ENCODE results near the gene LYPD6B.

DNA sequence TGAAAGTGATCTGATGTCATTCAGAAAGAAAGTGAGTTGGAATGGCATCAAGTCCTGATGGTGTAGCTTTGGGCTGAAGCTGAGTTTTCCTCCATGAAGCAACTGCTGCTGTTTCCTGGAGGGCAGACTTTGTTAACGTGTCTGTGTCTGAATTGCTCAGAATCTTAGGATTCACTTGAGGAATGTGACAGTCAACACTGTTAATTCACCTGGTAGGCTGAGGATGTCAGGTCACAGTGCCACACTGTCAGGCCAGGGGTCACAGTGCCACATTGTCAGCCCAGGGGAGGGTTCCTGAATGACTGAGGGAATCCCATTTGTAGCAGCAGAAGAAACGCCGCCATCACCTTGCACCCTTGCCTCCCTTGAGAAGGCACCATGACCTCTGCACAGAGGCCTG, 39.4 kb downstream of the LYPD6B start:
- TF ChIP-seq, protein P1, sequence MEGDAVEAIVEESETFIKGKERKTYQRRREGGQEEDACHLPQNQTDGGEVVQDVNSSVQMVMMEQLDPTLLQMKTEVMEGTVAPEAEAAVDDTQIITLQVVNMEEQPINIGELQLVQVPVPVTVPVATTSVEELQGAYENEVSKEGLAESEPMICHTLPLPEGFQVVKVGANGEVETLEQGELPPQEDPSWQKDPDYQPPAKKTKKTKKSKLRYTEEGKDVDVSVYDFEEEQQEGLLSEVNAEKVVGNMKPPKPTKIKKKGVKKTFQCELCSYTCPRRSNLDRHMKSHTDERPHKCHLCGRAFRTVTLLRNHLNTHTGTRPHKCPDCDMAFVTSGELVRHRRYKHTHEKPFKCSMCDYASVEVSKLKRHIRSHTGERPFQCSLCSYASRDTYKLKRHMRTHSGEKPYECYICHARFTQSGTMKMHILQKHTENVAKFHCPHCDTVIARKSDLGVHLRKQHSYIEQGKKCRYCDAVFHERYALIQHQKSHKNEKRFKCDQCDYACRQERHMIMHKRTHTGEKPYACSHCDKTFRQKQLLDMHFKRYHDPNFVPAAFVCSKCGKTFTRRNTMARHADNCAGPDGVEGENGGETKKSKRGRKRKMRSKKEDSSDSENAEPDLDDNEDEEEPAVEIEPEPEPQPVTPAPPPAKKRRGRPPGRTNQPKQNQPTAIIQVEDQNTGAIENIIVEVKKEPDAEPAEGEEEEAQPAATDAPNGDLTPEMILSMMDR (IDR thresholded peaks at IDR 0.05), result no peak
- no peak for TF ChIP-seq POLR2A (IDR thresholded peaks at IDR 0.05)

All from lower leg skin (tissue), 3 donors.